DND-41 (cell line): ENCODE data around the gene CAP1.

Experiments used
- ATAC-seq: fragments of 200-7000 bp; cut with Tn5 transposase; 3 replicates; pipeline ENCODE4 v1.9.1; 2021; ENCODE audit warnings: low read depth; ENCODE audit not compliant: insufficient read depth
- DNase-seq: peaks from one replicate; pipeline ENCODE4 v3.0.0-alpha.2; 2020
- H2AFZ ChIP-seq: 2 replicates; pipeline ENCODE4 v1.6.0; 2012; ENCODE audit warnings: low read depth, low read length
- H3K27ac ChIP-seq: 2 replicates; pipeline ENCODE4 v1.5.1; 2012; ENCODE audit warnings: low read length, inconsistent platforms
- H3K27me3 ChIP-seq: fragments of 200-600 bp; sonication (generic); 2 replicates; pipeline ENCODE4 v1.6.0; 2012; ENCODE audit warnings: low read length, mild to moderate bottlenecking, inconsistent platforms; ENCODE audit not compliant: insufficient read depth, poor library complexity
- H3K36me3 ChIP-seq: 2 replicates; pipeline ENCODE4 v1.5.1; 2012; ENCODE audit warnings: low read length, inconsistent platforms; ENCODE audit not compliant: insufficient read depth
- H3K4me1 ChIP-seq: 2 replicates; pipeline ENCODE4 v1.5.1; 2012; ENCODE audit warnings: mild to moderate bottlenecking, low read length; ENCODE audit not compliant: insufficient read depth
- H3K4me2 ChIP-seq: 2 replicates; pipeline ENCODE4 v1.6.0; 2012; ENCODE audit warnings: mild to moderate bottlenecking, moderate library complexity, low read length, inconsistent platforms; ENCODE audit not compliant: insufficient read depth
- H3K4me3 ChIP-seq, 2 experiments: fragments of 200-600 bp in 1 of 2; shearing (Covaris generic) in 1 of 2; 2 replicates each; pipeline ENCODE4 v1.5.1; 2012 to 2016; ENCODE audit warnings: inconsistent platforms in 2 of 2, low read length in 2 of 2, mild to moderate bottlenecking in 2 of 2, low read depth in 1 of 2, moderate library complexity in 1 of 2
- H3K79me2 ChIP-seq: 2 replicates; pipeline ENCODE4 v1.6.0; 2012; ENCODE audit warnings: low read length, inconsistent platforms; ENCODE audit not compliant: insufficient read depth
- H3K9ac ChIP-seq: 2 replicates; pipeline ENCODE4 v1.6.0; 2012; ENCODE audit warnings: low read depth, mild to moderate bottlenecking, inconsistent platforms, low read length, moderate library complexity
- H3K9me3 ChIP-seq: 2 replicates; pipeline ENCODE4 v1.5.1; 2012; ENCODE audit warnings: low read length, moderate library complexity, mild to moderate bottlenecking, inconsistent platforms; ENCODE audit not compliant: insufficient read depth, severe bottlenecking
- H4K20me1 ChIP-seq: 2 replicates; pipeline ENCODE4 v1.6.0; 2012; ENCODE audit warnings: low read length; ENCODE audit not compliant: insufficient read depth
- EZH2 ChIP-seq: IDR thresholded peaks from 3 replicates; pipeline ENCODE4 v1.6.1; 2012; ENCODE audit warnings: borderline replicate concordance, low read depth, mild to moderate bottlenecking, moderate library complexity, low read length, inconsistent platforms; ENCODE audit not compliant: severe bottlenecking
- TF ChIP-seq, protein P1 (sequence below): IDR thresholded peaks from 2 replicates; pipeline ENCODE4 v1.5.1; 2012; ENCODE audit warnings: borderline replicate concordance, low read length, moderate library complexity, mild to moderate bottlenecking; ENCODE audit not compliant: poor library complexity, severe bottlenecking; ENCODE audit errors: extremely low read depth

The CAP1 gene

GRCh38 chr1:40050863-40051262 is 10.3 kb downstream of the CAP1 start:
- Histone ChIP-seq H3K79me2 (peaks cover 95% of the 10 kb centered on the region), H3K27ac (no peak overlapping the region), H3K4me3 (no peak overlapping the region), H3K27me3 (no peaks in the 10 kb centered on the region), H3K36me3 (peaks cover 31% of the 10 kb centered on the region), H3K4me1 (no peaks in the 10 kb centered on the region), H4K20me1 (peaks cover 51% of the 10 kb centered on the region; the same call in 1 of the 2 replicates), H2AFZ (no peak overlapping the region), H3K4me2 (no peak overlapping the region), H3K9ac (no peak overlapping the region), H3K9me3 (no peaks in the 10 kb centered on the region)
- no peak for DNase-seq
- TF ChIP-seq, protein P1, sequence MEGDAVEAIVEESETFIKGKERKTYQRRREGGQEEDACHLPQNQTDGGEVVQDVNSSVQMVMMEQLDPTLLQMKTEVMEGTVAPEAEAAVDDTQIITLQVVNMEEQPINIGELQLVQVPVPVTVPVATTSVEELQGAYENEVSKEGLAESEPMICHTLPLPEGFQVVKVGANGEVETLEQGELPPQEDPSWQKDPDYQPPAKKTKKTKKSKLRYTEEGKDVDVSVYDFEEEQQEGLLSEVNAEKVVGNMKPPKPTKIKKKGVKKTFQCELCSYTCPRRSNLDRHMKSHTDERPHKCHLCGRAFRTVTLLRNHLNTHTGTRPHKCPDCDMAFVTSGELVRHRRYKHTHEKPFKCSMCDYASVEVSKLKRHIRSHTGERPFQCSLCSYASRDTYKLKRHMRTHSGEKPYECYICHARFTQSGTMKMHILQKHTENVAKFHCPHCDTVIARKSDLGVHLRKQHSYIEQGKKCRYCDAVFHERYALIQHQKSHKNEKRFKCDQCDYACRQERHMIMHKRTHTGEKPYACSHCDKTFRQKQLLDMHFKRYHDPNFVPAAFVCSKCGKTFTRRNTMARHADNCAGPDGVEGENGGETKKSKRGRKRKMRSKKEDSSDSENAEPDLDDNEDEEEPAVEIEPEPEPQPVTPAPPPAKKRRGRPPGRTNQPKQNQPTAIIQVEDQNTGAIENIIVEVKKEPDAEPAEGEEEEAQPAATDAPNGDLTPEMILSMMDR = no peak
- TF ChIP-seq EZH2 = no peak
- no peak for ATAC-seq

GRCh38 chr1:40053138-40053887 is 12.8 kb downstream of the CAP1 start:
- Histone ChIP-seq H3K36me3 (peaks cover 40% of the 10 kb centered on the region), H3K9me3 (no peaks in the 10 kb centered on the region), H3K27me3 (no peaks in the 10 kb centered on the region), H4K20me1 (peaks cover 57% of the 10 kb centered on the region), H3K27ac (no peak overlapping the region), H3K79me2 (peaks cover 94% of the 10 kb centered on the region), H2AFZ (no peak overlapping the region), H3K4me2 (no peak overlapping the region), H3K9ac (no peak overlapping the region), H3K4me1 (peaks cover 21% of the 10 kb centered on the region), H3K4me3 (no peak overlapping the region)
- DNase-seq (no peak), ATAC-seq (no peak)
- TF ChIP-seq, protein P1 = no peak
- TF ChIP-seq EZH2 = no peak

DNA sequence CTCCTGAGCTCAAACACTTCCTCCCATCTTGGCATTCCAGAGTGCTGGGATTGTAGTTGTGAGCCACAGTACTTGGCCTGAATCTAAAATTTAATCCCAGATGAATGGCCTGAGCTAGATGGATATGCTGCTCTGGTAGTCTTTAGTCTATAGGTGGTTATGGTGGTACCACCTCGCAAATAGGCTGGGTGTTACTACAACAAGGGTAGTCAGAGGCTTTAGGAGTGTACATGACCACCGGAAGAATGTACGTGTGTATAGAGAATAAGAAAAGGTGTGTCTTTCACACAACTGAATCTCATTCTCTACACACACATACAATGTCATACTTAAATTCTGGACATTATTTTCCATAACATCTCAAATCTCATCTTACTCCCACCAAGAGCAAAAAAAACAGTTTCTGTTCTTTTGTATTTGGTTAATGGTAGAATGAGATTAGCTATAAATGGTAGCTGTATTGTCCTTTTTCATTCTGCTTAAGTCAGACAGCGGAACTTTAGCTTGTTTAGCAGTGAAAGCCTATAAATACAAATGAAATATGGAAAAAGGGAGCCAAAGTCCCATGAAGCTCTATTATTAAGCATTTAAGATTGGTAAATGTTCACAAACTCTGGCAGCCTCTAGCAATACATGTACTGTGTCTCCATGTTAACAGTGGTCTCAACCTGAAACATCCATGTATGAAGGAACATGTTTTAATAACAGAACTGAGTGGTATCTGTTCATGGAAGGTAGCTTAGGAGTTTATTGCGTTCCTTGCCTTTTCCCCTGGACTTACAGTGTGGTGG is 16.2 kb downstream of the CAP1 start:
- DNase-seq (no peak), ATAC-seq (no peak)
- no peak overlapping the region for H3K4me3 ChIP-seq
- H3K79me2 ChIP-seq = peaks cover 69% of the 10 kb centered on the region
- peaks cover 42% of the 10 kb centered on the region for H3K4me1 ChIP-seq
- peaks cover 41% of the 10 kb centered on the region for H4K20me1 ChIP-seq
- H3K4me2 ChIP-seq = no peak overlapping the region
- no peak overlapping the region; the same call in 1 of the 2 replicates for H3K27ac ChIP-seq
- no peak overlapping the region for H2AFZ ChIP-seq
- H3K36me3 ChIP-seq = peaks cover 43% of the 10 kb centered on the region
- no peak for TF ChIP-seq EZH2
- TF ChIP-seq, protein P1 = no peak
- no peak overlapping the region for H3K9ac ChIP-seq
- H3K27me3 ChIP-seq = no peaks in the 10 kb centered on the region
- H3K9me3 ChIP-seq = no peaks in the 10 kb centered on the region
